T47D (cell line): ENCODE data around the gene GDF11.
"Not testable (repeated sequence)": the region's sequence is repeated elsewhere in the genome, so short reads cannot be mapped to it uniquely, and the experiment has no call there.

ENCODE experiments used
- DNase-seq, 2 experiments: peaks; one replicate each; pipeline versions ENCODE4 v3.0.0 to v3.0.0-alpha.2; 2011 to 2012; ENCODE audit warnings: low read depth in 1 of 2, low spot score in 1 of 2
- JUND ChIP-seq: IDR thresholded peaks from 2 replicates; pipeline ENCODE4 v1.6.1; 2012; ENCODE audit warnings: low read depth
- in situ Hi-C: cut with HindIII; loops from 2 replicates; pipeline ENCODE4 v1.10.0; 2016; ENCODE audit warnings: low sequenced_read_pairs, low pct_unique_long_range_greater_than_20kb

GDF11 gene

GRCh38 chr12:55743406-55744339 is 751 bp downstream of the GDF11 start:
- in situ Hi-C loops, result no loop called here
- peak; percentile 72 to 76 for DNase-seq
- no peak for TF ChIP-seq JUND

GRCh38 chr12:55744340-55745030 is 1.6 kb downstream of the GDF11 start:
- in situ Hi-C loops, result no loop called here
- no peak for DNase-seq
- TF ChIP-seq JUND, result no peak

- in situ Hi-C loops, result no loop called here
- TF ChIP-seq JUND, result no peak
- no peak for DNase-seq
Observed at GRCh38 chr12:55745361-55746173, 2.6 kb downstream of the GDF11 start.

- DNase-seq, result no peak
- no peak for TF ChIP-seq JUND
- in situ Hi-C loops, result no loop called here
Observed at GRCh38 chr12:55746174-55746912, 3.4 kb downstream of the GDF11 start.

- no peak for DNase-seq
- no peak for TF ChIP-seq JUND
- in situ Hi-C loops, result no loop called here
Observed at GRCh38 chr12:55746913-55747231, 4.0 kb downstream of the GDF11 start.

- in situ Hi-C loops, result no loop called here
- no peak for TF ChIP-seq JUND
- DNase-seq, result no peak
Observed at GRCh38 chr12:55748230-55748993, 5.5 kb downstream of the GDF11 start.

GRCh38 chr12:55755246-55755645 is 12.3 kb downstream of the GDF11 start:
- TF ChIP-seq JUND, result no peak
- no peak for DNase-seq
- in situ Hi-C loops, result no loop called here

GRCh38 chr12:55757701-55758100 is 14.8 kb downstream of the GDF11 start:
- TF ChIP-seq JUND, result no peak
- in situ Hi-C loops, result no loop called here
- no peak for DNase-seq

GRCh38 chr12:55758575-55758974 is 15.7 kb downstream of the GDF11 start:
- in situ Hi-C loops, DNase-seq: not testable (repeated sequence)

GRCh38 chr12:55760663-55761062 is 17.7 kb downstream of the GDF11 start:
- in situ Hi-C loops, result no loop called here
- no peak for TF ChIP-seq JUND
- no peak for DNase-seq

- in situ Hi-C loops, result no loop called here
- no peak for TF ChIP-seq JUND
Observed at GRCh38 chr12:55762646-55763045, 19.7 kb downstream of the GDF11 start.

GRCh38 chr12:55765736-55766290 is 22.9 kb downstream of the GDF11 start:
- no peak for TF ChIP-seq JUND
- no peak for DNase-seq
- in situ Hi-C loops, result no loop called here

More at GRCh38 chr12:55762646-55763045, 19.7 kb downstream of the GDF11 start:
- no peak for DNase-seq
